ENCODE data around the gene CBX6. TPM values are rescaled to one million over a fixed set of nuclear protein-coding genes. Genes with fewer than 3 reads are reported as not detected.

The CBX6 gene
- total RNA-seq, result 100 to 1,000 TPM in 1 of 9 donors, 10 to 100 TPM in 8; 48.0 to 151 (median 78.1) TPM
- 10 to 100 TPM; 21.0 to 87.3 (median 38.8) TPM for polyA plus RNA-seq
- long read RNA-seq, donor 1, full-length matches to known transcripts, result 5 of 5 reads
- long read RNA-seq, donor 1, partial matches to known transcripts, result 0 of 5 reads
- long read RNA-seq, donor 1, other reads (novel, unspliced or antisense), result 0 of 5 reads
- long read RNA-seq, donor 2, full-length matches to known transcripts, result 17 of 17 reads
- long read RNA-seq, donor 2, partial matches to known transcripts, result 0 of 17 reads
- long read RNA-seq, donor 2, other reads (novel, unspliced or antisense), result 0 of 17 reads
- long read RNA-seq, donor 3, full-length matches to known transcripts, result 6 of 6 reads
- long read RNA-seq, donor 3, partial matches to known transcripts, result 0 of 6 reads
- long read RNA-seq, donor 3, other reads (novel, unspliced or antisense), result 0 of 6 reads
- long read RNA-seq, donor 4, partial matches to known transcripts, result 0 of 110 reads
- long read RNA-seq, donor 4, other reads (novel, unspliced or antisense), result 110 of 110 reads
- long read RNA-seq, donor 5, full-length matches to known transcripts, result 38 of 73 reads
- long read RNA-seq, donor 5, partial matches to known transcripts, result 1 of 73 reads
- long read RNA-seq, donor 5, other reads (novel, unspliced or antisense), result 34 of 73 reads
- long read RNA-seq, donor 6, partial matches to known transcripts, result 0 of 108 reads
- long read RNA-seq, donor 6, other reads (novel, unspliced or antisense), result 108 of 108 reads
- long read RNA-seq, donor 7, full-length matches to known transcripts, result 8 of 8 reads
- long read RNA-seq, donor 7, partial matches to known transcripts, result 0 of 8 reads
- long read RNA-seq, donor 7, other reads (novel, unspliced or antisense), result 0 of 8 reads
- long read RNA-seq, donor 8, full-length matches to known transcripts, result 14 of 14 reads
- long read RNA-seq, donor 8, partial matches to known transcripts, result 0 of 14 reads
- long read RNA-seq, donor 8, other reads (novel, unspliced or antisense), result 0 of 14 reads
- long read RNA-seq, donor 9, full-length matches to known transcripts, result 6 of 6 reads
- long read RNA-seq, donor 9, partial matches to known transcripts, result 0 of 6 reads
- long read RNA-seq, donor 9, other reads (novel, unspliced or antisense), result 0 of 6 reads
- long read RNA-seq, donor 10, full-length matches to known transcripts, result 10 of 10 reads
- long read RNA-seq, donor 10, partial matches to known transcripts, result 0 of 10 reads
- long read RNA-seq, donor 10, other reads (novel, unspliced or antisense), result 0 of 10 reads

DNA sequence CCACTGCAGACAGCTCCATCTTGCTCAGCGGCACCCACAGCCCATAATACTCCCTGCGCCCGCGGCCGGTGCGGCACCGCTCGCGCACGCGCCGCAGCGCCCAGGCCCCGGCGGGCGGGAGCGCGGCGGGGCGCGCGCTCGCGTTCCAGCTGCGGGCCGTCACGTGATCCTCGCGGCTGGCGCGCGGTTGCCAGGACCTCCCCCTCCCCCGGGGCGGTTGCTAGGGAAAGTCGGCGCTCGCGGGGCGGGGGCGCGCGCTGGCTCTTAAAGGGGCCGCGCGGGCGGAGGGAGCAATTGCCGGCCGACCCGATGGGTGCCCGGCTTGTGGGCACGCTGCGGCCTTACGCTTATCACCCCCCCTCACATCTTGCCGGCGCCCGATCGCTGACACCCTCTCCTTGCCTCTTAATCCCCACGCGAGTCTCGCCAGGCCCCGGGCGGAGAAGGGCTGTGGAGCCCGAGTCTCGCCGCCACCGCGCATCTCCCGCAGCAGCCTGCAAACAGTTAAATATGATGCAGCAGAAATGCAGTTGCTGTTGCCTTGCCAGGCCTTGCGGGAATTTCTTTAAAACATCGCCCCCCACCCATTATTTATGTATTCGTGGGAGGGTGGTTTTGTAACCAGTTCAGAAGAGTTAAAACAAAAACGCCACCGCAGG lies at the start of gene CBX6:
Gene CBX6 (minus strand): TSS at position 45 of the 659 bp plus-strand sequence. CDS start 26 bp downstream, at position 19.
- Histone ChIP-seq H3K27me3 (no peaks in the 10 kb centered on the region), H3K4me3 (peak within 1 kb of the TSS; percentile 25 to 86 (median 74)), H3K27ac (peak within 1 kb of the TSS; percentile 84 to 99 (median 88)), H3K4me1 (replicated peaks in 1 of 2) (peaks cover 17 to 43% of the 10 kb centered on the region in 2 donors), H3K9me3 (replicated peaks in 1 of 3) (no peaks in the 10 kb centered on the region), H3K36me3 (replicated peaks in 1 of 2) (peaks cover 0 to 17% of the 10 kb centered on the region in 2 donors)
- 0 to 1% (median 1%) methylated on average over 23 to 73 of the region's 73 CpGs for WGBS, 4 donors
- peak in 1 of 2 donors; percentile 22 for TF ChIP-seq POLR2A (IDR thresholded peaks at IDR 0.05)
- TF ChIP-seq, protein P1, sequence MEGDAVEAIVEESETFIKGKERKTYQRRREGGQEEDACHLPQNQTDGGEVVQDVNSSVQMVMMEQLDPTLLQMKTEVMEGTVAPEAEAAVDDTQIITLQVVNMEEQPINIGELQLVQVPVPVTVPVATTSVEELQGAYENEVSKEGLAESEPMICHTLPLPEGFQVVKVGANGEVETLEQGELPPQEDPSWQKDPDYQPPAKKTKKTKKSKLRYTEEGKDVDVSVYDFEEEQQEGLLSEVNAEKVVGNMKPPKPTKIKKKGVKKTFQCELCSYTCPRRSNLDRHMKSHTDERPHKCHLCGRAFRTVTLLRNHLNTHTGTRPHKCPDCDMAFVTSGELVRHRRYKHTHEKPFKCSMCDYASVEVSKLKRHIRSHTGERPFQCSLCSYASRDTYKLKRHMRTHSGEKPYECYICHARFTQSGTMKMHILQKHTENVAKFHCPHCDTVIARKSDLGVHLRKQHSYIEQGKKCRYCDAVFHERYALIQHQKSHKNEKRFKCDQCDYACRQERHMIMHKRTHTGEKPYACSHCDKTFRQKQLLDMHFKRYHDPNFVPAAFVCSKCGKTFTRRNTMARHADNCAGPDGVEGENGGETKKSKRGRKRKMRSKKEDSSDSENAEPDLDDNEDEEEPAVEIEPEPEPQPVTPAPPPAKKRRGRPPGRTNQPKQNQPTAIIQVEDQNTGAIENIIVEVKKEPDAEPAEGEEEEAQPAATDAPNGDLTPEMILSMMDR (IDR thresholded peaks at IDR 0.05), result no peak
- peak; percentile 95 to 97 (median 97) for DNase-seq
- intact Hi-C loops (cut with DNase I), result loop anchor here (5.0 to 10.0 kb wide), 2 partner anchors 50 to 52 kb away; no protein-coding TSS in a partner anchor

- H3K36me3 ChIP-seq (replicated peaks in 1 of 2), result no peaks in the 10 kb centered on the region
- peaks cover 15 to 27% of the 10 kb centered on the region in 2 donors for H3K4me1 ChIP-seq (replicated peaks in 1 of 2)
- no peak overlapping the region for H3K27ac ChIP-seq
- H3K9me3 ChIP-seq (replicated peaks in 1 of 3), result no peaks in the 10 kb centered on the region
- intact Hi-C loops (cut with DNase I), result loop anchor here (5.0 to 10.0 kb wide), 3 partner anchors 47 to 147 kb away; partner anchors contain the start of gene CBX6 (in 2 of the 2)
- 75 to 88% (median 85%) methylated on average over 3 to 4 of the region's 4 CpGs for WGBS, 4 donors
- no peak for DNase-seq
- TF ChIP-seq, protein P1 (IDR thresholded peaks at IDR 0.05), result no peak
- no peak for TF ChIP-seq POLR2A (IDR thresholded peaks at IDR 0.05)
- H3K27me3 ChIP-seq, result no peaks in the 10 kb centered on the region
- no peak overlapping the region for H3K4me3 ChIP-seq
Measured at GRCh38 chr22:38921806-38922205, 49.8 kb upstream of the CBX6 start.

DNA sequence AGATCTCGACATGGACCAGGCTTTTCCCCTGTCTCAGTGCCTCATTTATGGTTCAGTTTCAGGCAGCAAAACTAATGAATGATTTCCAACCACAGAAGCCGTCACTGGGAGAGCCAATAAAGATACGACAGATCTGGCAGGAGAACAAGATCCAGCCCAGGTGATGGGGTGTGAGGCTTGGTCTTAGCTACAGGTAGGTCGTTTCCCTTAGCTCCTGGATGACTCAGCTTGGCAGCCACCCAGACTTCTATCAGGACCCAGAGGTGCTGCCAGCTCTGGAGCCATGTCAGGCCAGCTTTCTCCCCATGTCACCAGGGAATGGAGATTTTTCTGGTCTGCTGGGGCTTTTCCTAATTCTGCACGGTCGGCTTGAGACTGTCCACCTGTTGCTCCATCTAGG lies 49.1 kb upstream of the CBX6 start:
- Histone ChIP-seq H3K36me3 (replicated peaks in 1 of 2) (no peaks in the 10 kb centered on the region), H3K4me1 (replicated peaks in 1 of 2) (peaks cover 15 to 27% of the 10 kb centered on the region in 2 donors), H3K27me3 (no peaks in the 10 kb centered on the region), H3K9me3 (replicated peaks in 1 of 3) (no peaks in the 10 kb centered on the region), H3K4me3 (no peak overlapping the region), H3K27ac (no peak overlapping the region)
- WGBS, 4 donors, result 62 to 75% (median 68%) methylated on average over 6 of the region's 6 CpGs
- intact Hi-C loops (cut with DNase I), result loop anchor here (5.0 to 10.0 kb wide), 3 partner anchors 46 to 146 kb away; partner anchors contain the start of gene CBX6 (in 2 of the 2)
- no peak for DNase-seq
- TF ChIP-seq, protein P1 (IDR thresholded peaks at IDR 0.05), result no peak
- TF ChIP-seq POLR2A (IDR thresholded peaks at IDR 0.05), result no peak

Measured in adrenal gland (tissue), 19 donors.